ENCODE results near the gene PIGQ.

GRCh38 chr16:582218-582613 lies 12.4 kb downstream of the PIGQ start:
- no peak for TF ChIP-seq CTCF (IDR thresholded peaks at IDR 0.05)
- TF ChIP-seq POLR2AphosphoS5 (IDR thresholded peaks at IDR 0.05), result no peak
- TF ChIP-seq POLR2A (IDR thresholded peaks at IDR 0.05), result no peak

Measured in transverse colon (tissue), 4 donors.